ENCODE data around the gene SLC52A1. TPM values are rescaled to one million over a fixed set of nuclear protein-coding genes. Genes with fewer than 3 reads are reported as not detected.

Gene SLC52A1
- total RNA-seq, 1 experiment from 2014 or later, result not detected

- Histone ChIP-seq H3K4me3 (no peak overlapping the region), H3K36me3 (peaks cover 38% of the 10 kb centered on the region), H3K9me3 (no peaks in the 10 kb centered on the region), H3K27me3 (no peaks in the 10 kb centered on the region)
- DNase-seq, result no peak
Measured at GRCh38 chr17:5002121-5002788, 33.0 kb downstream of the SLC52A1 start.

- no peak overlapping the region for H3K4me3 ChIP-seq
- H3K27me3 ChIP-seq, result no peaks in the 10 kb centered on the region
- no peak for DNase-seq
- peaks cover 36% of the 10 kb centered on the region for H3K36me3 ChIP-seq
- H3K9me3 ChIP-seq, result no peaks in the 10 kb centered on the region
Measured at GRCh38 chr17:5000237-5000639, 35.0 kb downstream of the SLC52A1 start.

DNA sequence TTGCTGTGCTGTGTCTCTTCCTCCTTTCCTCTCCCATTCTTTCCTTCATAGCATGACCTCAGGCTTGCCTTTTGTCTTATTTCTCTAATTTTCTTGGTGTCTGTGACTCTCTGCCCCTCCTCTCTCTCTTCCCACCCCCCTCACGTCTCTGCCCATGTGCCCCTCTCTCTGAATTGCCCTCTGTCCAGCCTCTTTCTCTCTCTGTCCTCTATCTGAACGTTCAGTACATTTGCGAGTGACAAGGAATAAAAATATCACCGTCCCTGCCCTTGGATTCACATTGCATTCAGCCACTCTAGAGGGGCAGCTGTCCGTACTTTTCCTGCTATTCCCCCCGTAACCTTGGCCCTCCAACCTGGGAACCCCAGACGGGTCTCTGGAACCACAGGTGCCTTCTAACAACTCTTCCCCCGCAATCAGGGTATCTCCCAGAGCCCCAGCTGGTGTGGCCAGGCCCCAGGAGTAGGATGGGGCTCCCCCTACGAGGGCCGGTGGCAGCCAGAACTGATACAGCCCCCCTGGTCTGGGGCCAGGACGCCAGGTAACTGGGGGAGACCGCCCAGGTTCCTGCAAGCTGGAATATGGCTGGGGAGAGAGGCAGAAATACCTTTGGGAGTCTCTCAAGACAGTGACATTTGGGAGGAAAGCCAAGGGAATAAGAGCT is 35.7 kb downstream of the SLC52A1 start:
- H3K36me3 ChIP-seq, result peaks cover 29% of the 10 kb centered on the region
- H3K9me3 ChIP-seq, result no peaks in the 10 kb centered on the region
- H3K4me3 ChIP-seq, result peak overlapping the region; percentile 66
- no peak for DNase-seq
- no peaks in the 10 kb centered on the region for H3K27me3 ChIP-seq

GRCh38 chr17:4998732-4999429 is 36.3 kb downstream of the SLC52A1 start:
- peaks cover 23% of the 10 kb centered on the region for H3K36me3 ChIP-seq
- H3K9me3 ChIP-seq, result no peaks in the 10 kb centered on the region
- DNase-seq, result peak; percentile 19
- no peaks in the 10 kb centered on the region for H3K27me3 ChIP-seq
- H3K4me3 ChIP-seq, result peak overlapping the region; percentile 66

GRCh38 chr17:4998027-4998731 is 37.0 kb downstream of the SLC52A1 start:
- peak; percentile 6 for DNase-seq

DNA sequence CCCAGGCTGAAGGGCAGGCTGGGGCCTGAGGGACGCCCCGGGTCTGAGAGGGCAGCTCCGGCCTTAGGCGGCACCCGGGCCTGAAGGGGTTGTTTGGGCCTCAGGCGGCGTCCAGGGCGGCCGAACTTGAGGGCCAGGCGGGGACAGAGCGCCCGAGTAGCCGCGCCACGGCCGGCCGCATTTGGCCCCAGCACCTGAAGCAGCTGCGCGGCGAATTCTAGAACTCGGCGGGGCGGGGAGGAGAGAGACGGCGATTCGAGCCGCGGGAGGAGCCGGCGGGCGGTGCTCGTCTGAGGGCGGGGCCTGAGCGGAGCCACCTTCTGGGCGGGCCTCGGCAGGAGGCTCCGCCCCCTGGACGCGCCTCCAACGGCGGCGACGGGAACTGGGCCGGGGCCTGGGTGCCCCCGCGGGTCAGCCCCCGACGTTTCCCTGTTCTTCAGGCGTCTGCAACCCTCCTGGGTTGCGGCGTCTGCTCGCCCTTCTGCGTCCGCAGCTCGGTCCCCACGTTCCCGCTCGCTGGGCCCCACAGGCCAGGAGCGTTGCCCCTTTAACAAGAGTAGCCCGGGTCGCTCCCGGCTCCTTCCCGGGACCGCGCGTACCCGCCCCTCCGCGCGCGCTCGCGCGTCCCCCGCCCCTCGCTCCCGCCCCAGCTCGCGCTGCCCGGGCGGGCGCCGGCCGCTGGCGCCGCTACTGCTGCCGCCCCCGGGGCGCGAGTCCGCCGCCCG is 37.8 kb downstream of the SLC52A1 start, which contains the start of the genes INCA1 and KIF1C:
Gene INCA1 (minus strand): TSS at position 221 of the 725 bp plus-strand sequence. CDS start 3,085 bp downstream, outside the sequence.
Gene KIF1C (plus strand): TSS at position 649 of the 725 bp plus-strand sequence. CDS start 2,297 bp downstream, outside the sequence.
- Histone ChIP-seq H3K27me3 (no peaks in the 10 kb centered on the region), H3K4me3 (peak within 1 kb of the TSS; percentile 66), H3K9me3 (no peaks in the 10 kb centered on the region), H3K36me3 (peaks cover 15% of the 10 kb centered on the region; the same call in 1 of the 2 replicates)
- DNase-seq, result peak; percentile 82

More at GRCh38 chr17:4998027-4998731, 37.0 kb downstream of the SLC52A1 start:
- no peaks in the 10 kb centered on the region for H3K9me3 ChIP-seq
- H3K4me3 ChIP-seq, result peak overlapping the region; percentile 66
- no peaks in the 10 kb centered on the region for H3K27me3 ChIP-seq
- H3K36me3 ChIP-seq, result peaks cover 17% of the 10 kb centered on the region

DNA sequence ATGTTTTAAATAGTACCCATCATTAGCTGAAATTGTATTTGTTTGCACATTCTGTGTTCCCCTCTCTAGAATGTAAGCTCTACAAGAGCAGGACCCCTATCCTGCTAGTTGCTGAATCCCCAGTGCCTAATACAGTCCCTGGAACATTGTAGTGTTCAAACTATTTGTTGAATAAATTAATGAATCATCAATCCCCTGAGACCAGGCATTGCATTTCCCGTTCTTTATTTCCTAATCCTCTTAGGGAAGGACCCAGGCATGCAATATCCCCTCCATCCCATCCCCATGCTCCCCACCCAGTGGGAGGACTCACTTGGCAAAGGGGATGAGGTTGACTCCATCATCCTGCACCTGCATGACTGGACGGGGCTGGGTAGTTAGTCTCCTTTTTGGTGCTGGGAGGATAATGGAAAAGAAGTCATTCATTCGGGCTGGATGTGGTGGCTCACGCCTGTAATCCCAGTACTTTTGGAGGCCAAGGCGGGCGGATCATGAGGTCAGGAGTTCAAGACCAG is 41.1 kb downstream of the SLC52A1 start:
- DNase-seq, result no peak
- H3K27me3 ChIP-seq, result no peaks in the 10 kb centered on the region
- no peaks in the 10 kb centered on the region for H3K36me3 ChIP-seq
- no peaks in the 10 kb centered on the region for H3K9me3 ChIP-seq
- H3K4me3 ChIP-seq, result no peak overlapping the region

DNA sequence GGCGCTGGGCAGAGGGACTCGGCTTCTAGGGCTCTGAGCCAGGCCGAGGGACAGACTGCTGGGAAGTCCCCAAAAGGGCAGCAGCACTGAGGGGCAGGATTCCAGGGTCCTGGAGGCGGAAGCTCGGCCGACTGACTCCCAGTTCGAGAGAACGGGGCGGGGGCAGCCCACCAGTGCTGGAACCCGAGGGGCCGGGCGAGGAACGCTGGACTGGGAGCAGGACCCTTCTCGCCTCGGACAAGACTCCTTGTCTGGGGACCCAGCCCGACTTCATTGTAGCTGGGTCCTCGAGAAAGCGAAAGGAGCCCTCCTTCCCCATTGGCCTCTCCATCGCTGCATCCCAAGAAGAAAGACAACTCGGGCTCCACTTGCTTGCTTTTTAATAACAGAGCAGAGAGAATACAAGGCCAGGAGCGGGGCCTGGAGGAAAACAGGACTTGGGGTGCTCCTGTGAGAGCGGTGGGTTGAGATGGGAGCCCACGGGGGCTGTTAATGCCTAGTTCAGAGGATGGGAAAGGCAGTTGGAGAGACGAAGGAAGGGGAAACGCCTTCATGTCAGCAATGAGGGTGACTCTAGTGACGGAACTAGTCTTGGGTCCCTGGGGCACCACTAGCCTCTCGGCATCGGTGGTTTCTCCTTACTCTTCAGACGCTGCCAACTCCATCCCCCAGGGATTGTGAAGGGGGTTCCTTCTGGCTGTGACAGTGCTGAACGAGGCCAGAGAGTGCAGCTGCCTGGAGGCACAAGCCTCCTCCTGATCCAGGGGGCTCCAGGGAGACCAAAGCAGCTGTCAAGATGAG is 47.3 kb downstream of the SLC52A1 start:
- Histone ChIP-seq H3K4me3 (peak overlapping the region; percentile 66), H3K36me3 (no peaks in the 10 kb centered on the region), H3K27me3 (no peaks in the 10 kb centered on the region), H3K9me3 (no peaks in the 10 kb centered on the region)
- no peak for DNase-seq

- Histone ChIP-seq H3K27me3 (no peaks in the 10 kb centered on the region), H3K4me3 (peak within 1 kb of the TSS; percentile 66), H3K36me3 (no peaks in the 10 kb centered on the region), H3K9me3 (no peaks in the 10 kb centered on the region)
- peak; percentile 78 for DNase-seq
Measured at GRCh38 chr17:4986951-4987766, 48.1 kb downstream of the SLC52A1 start, which contains the start of gene CAMTA2. CAMTA2 (minus strand) TSS chr17:4987675; CDS start chr17:4986222, 1,453 bp downstream.

GRCh38 chr17:4986403-4986802 is 48.8 kb downstream of the SLC52A1 start:
- Histone ChIP-seq H3K9me3 (no peaks in the 10 kb centered on the region), H3K4me3 (peak overlapping the region; percentile 66), H3K36me3 (no peaks in the 10 kb centered on the region), H3K27me3 (no peaks in the 10 kb centered on the region)
- DNase-seq, result no peak

Other genes with a start within 250 kb of the SLC52A1 start
- not detected in 2 replicates for gene VMO1, start 249.1 kb downstream of the SLC52A1 start, total RNA-seq (2014; rRNA removed; shearing (Covaris generic); ENCODE audit: low replicate concordance)
- not detected in 2 replicates for gene GLTPD2, start 246.5 kb downstream of the SLC52A1 start, total RNA-seq (2014; rRNA removed; shearing (Covaris generic); ENCODE audit: low replicate concordance)
- 149 and 177 TPM in 2 replicates for gene PSMB6, start 239.3 kb downstream of the SLC52A1 start, total RNA-seq (2014; rRNA removed; shearing (Covaris generic); ENCODE audit: low replicate concordance)
- 3.7 and 5.8 TPM in 2 replicates for gene PLD2, start 228.3 kb downstream of the SLC52A1 start, total RNA-seq (2014; rRNA removed; shearing (Covaris generic); ENCODE audit: low replicate concordance)
- 15.1 and 19.1 TPM in 2 replicates for gene MINK1, start 202.1 kb downstream of the SLC52A1 start, total RNA-seq (2014; rRNA removed; shearing (Covaris generic); ENCODE audit: low replicate concordance)
- 0.16 and 0.94 TPM in 2 replicates for gene C17orf107, start 135.9 kb downstream of the SLC52A1 start, total RNA-seq (2014; rRNA removed; shearing (Covaris generic); ENCODE audit: low replicate concordance)
- 0.07 TPM in 1 of 2 replicates, not detected in the other for gene CHRNE, start 132.3 kb downstream of the SLC52A1 start, total RNA-seq (2014; rRNA removed; shearing (Covaris generic); ENCODE audit: low replicate concordance)
- gene GP1BA, start 103.1 kb downstream of the SLC52A1 start, total RNA-seq (2014; rRNA removed; shearing (Covaris generic); ENCODE audit: low replicate concordance), result not detected in 2 replicates
- gene SLC25A11, start 95.4 kb downstream of the SLC52A1 start, total RNA-seq (2014; rRNA removed; shearing (Covaris generic); ENCODE audit: low replicate concordance), result 48.0 and 87.3 TPM in 2 replicates
- 20.4 and 29.9 TPM in 2 replicates for gene RNF167, start 95.2 kb downstream of the SLC52A1 start, total RNA-seq (2014; rRNA removed; shearing (Covaris generic); ENCODE audit: low replicate concordance)
- 182 and 263 TPM in 2 replicates for gene PFN1, start 86.9 kb downstream of the SLC52A1 start, total RNA-seq (2014; rRNA removed; shearing (Covaris generic); ENCODE audit: low replicate concordance)
- 1.3 TPM in 1 of 2 replicates, not detected in the other for gene ENO3, start 84.3 kb downstream of the SLC52A1 start, total RNA-seq (2014; rRNA removed; shearing (Covaris generic); ENCODE audit: low replicate concordance)
- gene SPAG7, start 67.6 kb downstream of the SLC52A1 start, total RNA-seq (2014; rRNA removed; shearing (Covaris generic); ENCODE audit: low replicate concordance), result 32.2 and 88.3 TPM in 2 replicates
- 1.9 and 5.6 TPM in 2 replicates for gene CAMTA2, start 47.8 kb downstream of the SLC52A1 start, total RNA-seq (2014; rRNA removed; shearing (Covaris generic); ENCODE audit: low replicate concordance)
- not detected in 2 replicates for gene INCA1, start 37.9 kb downstream of the SLC52A1 start, total RNA-seq (2014; rRNA removed; shearing (Covaris generic); ENCODE audit: low replicate concordance)
- 19.1 and 58.1 TPM in 2 replicates for gene KIF1C, start 37.5 kb downstream of the SLC52A1 start, total RNA-seq (2014; rRNA removed; shearing (Covaris generic); ENCODE audit: low replicate concordance)
- 0.40 and 1.4 TPM in 2 replicates for gene ZFP3, start 43.0 kb upstream of the SLC52A1 start, total RNA-seq (2014; rRNA removed; shearing (Covaris generic); ENCODE audit: low replicate concordance)
- gene ZNF232, start 76.5 kb upstream of the SLC52A1 start, total RNA-seq (2014; rRNA removed; shearing (Covaris generic); ENCODE audit: low replicate concordance), result 10.7 and 15.9 TPM in 2 replicates
- gene USP6, start 80.6 kb upstream of the SLC52A1 start, total RNA-seq (2014; rRNA removed; shearing (Covaris generic); ENCODE audit: low replicate concordance), result not detected in 2 replicates
- 3.0 and 3.1 TPM in 2 replicates for gene ZNF594, start 156.4 kb upstream of the SLC52A1 start, total RNA-seq (2014; rRNA removed; shearing (Covaris generic); ENCODE audit: low replicate concordance)
- not detected in 2 replicates for gene SCIMP, start 199.4 kb upstream of the SLC52A1 start, total RNA-seq (2014; rRNA removed; shearing (Covaris generic); ENCODE audit: low replicate concordance)
- gene RABEP1, start 246.9 kb upstream of the SLC52A1 start, total RNA-seq (2014; rRNA removed; shearing (Covaris generic); ENCODE audit: low replicate concordance), result 41.0 and 46.9 TPM in 2 replicates

All from MG63 (cell line).